K562 (cell line): ENCODE data around the gene GIMAP8. TPM values are rescaled to one million over a fixed set of nuclear protein-coding genes. Genes with fewer than 3 reads are reported as not detected.
A peak's percentile ranks its signal among the peaks of the same experiment; 100 is the strongest.

Experiments
- ATF1 ChIP-seq, 2 experiments: fragments of 450-650 bp in 1 of 2; IDR thresholded peaks; 2 replicates each; pipeline ENCODE4 v1.6.1; 2016; ENCODE audit warnings: missing compliant biosample characterization in 1 of 2, missing genetic modification characterization in 1 of 2
- C11orf30 ChIP-seq: fragments of 450-650 bp; IDR thresholded peaks from 2 replicates; pipeline ENCODE4 v1.6.1; 2016; ENCODE audit warnings: low read depth, mild to moderate bottlenecking
- DIDO1 ChIP-seq: fragments of 450-650 bp; IDR thresholded peaks from 2 replicates; pipeline ENCODE4 v1.6.1; 2016; ENCODE audit warnings: low read depth, missing biosample characterization, missing genetic modification characterization
- E2F6 ChIP-seq, 2 experiments: IDR thresholded peaks; 2 replicates each; pipeline ENCODE4 v1.6.1; 2011; ENCODE audit warnings: borderline replicate concordance in 1 of 2, control low read depth in 1 of 2, low read depth in 1 of 2, low read length in 1 of 2, mild to moderate bottlenecking in 1 of 2, mixed read lengths in 1 of 2, moderate library complexity in 1 of 2; ENCODE audit not compliant: insufficient read depth in 1 of 2, insufficient read length in 1 of 2, poor library complexity in 1 of 2, severe bottlenecking in 1 of 2; ENCODE audit errors: extremely low read depth in 1 of 2
- FOXK1 ChIP-seq: sonication (generic); formaldehyde crosslinking; IDR thresholded peaks from 2 replicates; pipeline ENCODE4 v1.8.0; 2022; ENCODE audit warnings: missing genetic modification reagents, mild to moderate bottlenecking, borderline replicate concordance
- MAFF ChIP-seq: IDR thresholded peaks from 2 replicates; pipeline ENCODE4 v1.6.1; 2012; ENCODE audit warnings: low read length, improper control_type of control experiment
- MTA2 ChIP-seq: fragments of 450-650 bp; IDR thresholded peaks from 2 replicates; pipeline ENCODE4 v1.6.1; 2016; ENCODE audit warnings: low read depth
- MYC ChIP-seq, 2 experiments: fragments of 250-450 bp in 1 of 2; sonication (Bioruptor Pico) in 1 of 2; IDR thresholded peaks; 2 replicates each; pipeline versions ENCODE4 v1.5.1 to v1.6.1; 2012 to 2021; ENCODE audit warnings: low read depth in 2 of 2, borderline replicate concordance in 1 of 2, improper control_type of control experiment in 1 of 2, low read length in 1 of 2, mild to moderate bottlenecking in 1 of 2, moderate library complexity in 1 of 2
- NR2C1 ChIP-seq, 2 experiments: fragments of 450-650 bp; IDR thresholded peaks; 2 replicates each; pipeline ENCODE4 v1.6.1; 2017; ENCODE audit warnings: mild to moderate bottlenecking in 2 of 2, antibody characterized with exemption in 1 of 2, inconsistent platforms in 1 of 2, missing compliant biosample characterization in 1 of 2, missing genetic modification characterization in 1 of 2
- PREB ChIP-seq: sonication (generic); formaldehyde crosslinking; IDR thresholded peaks from 2 replicates; pipeline ENCODE4 v1.8.1; 2023; ENCODE audit warnings: mild to moderate bottlenecking, missing genetic modification reagents
- TCF7 ChIP-seq: sonication (generic); IDR thresholded peaks from 2 replicates; pipeline ENCODE4 v1.6.1; 2016; ENCODE audit warnings: antibody characterized with exemption, borderline replicate concordance
- XRCC4 ChIP-seq: IDR thresholded peaks from one replicate; pipeline ENCODE4 v1.6.1; 2011; ENCODE audit not compliant: insufficient read depth, insufficient read length; ENCODE audit errors: extremely low read depth
- ZC3H4 ChIP-seq: sonication (generic); formaldehyde crosslinking; IDR thresholded peaks from 2 replicates; pipeline ENCODE4 v1.9.0; 2021; ENCODE audit warnings: missing genetic modification reagents, borderline replicate concordance
- ZC3H8 ChIP-seq: fragments of 450-650 bp; IDR thresholded peaks from 2 replicates; pipeline ENCODE4 v1.6.1; 2017
- ZNF232 ChIP-seq: sonication (generic); formaldehyde crosslinking; IDR thresholded peaks from 2 replicates; pipeline ENCODE4 v1.8.0; 2022; ENCODE audit warnings: mild to moderate bottlenecking, missing genetic modification reagents
- ZNF253 ChIP-seq: fragments of 250-450 bp; sonication (Bioruptor Pico); conservative IDR thresholded peaks from 2 replicates; pipeline ENCODE4 v1.6.1; 2021; ENCODE audit warnings: mild to moderate bottlenecking
- ZNF311 ChIP-seq: fragments of 250-450 bp; sonication (Bioruptor Pico); IDR thresholded peaks from 2 replicates; pipeline ENCODE4 v1.4.0; 2020; ENCODE audit warnings: mild to moderate bottlenecking, moderate library complexity
- ZNF316 ChIP-seq: fragments of 450-650 bp; IDR thresholded peaks from 2 replicates; pipeline ENCODE4 v1.6.1; 2016
- polyA plus RNA-seq, 8 experiments: library from polyadenylated mRNA; depleted of rRNA in 4 of 8; stranded (reverse) in 5 of 8; unstranded in 3 of 8; fragments of >200 nt; fragmentation: Nextera tagmentation in 2 of 8; fragmentation: Illumina TruSeq in 1 of 8; extraction: Ambion mirVana in 2 of 8; extraction: Trizol in 1 of 8; gene quantifications; 2 replicates each; pipeline versions ENCODE4 v1.2.1 to v1.2.3, GENCODE V29; 2011 to 2014; ENCODE audit warnings: inconsistent platforms in 1 of 8, missing spikeins in 1 of 8
- total RNA-seq, 7 experiments: library from RNA; depleted of rRNA in 6 of 7; stranded (reverse); fragments of >200 nt in 6 of 7; fragmentation: Illumina TruSeq in 2 of 7; extraction: Trizol in 2 of 7; gene quantifications; 2 replicates each; pipeline versions ENCODE4 v1.2.1 to v1.2.3, GENCODE V29; 2011 to 2021; ENCODE audit warnings: low replicate concordance in 1 of 7

The GIMAP8 gene
- total and polyA plus RNA-seq, 9 of the 15 experiments (the other 6 are each of a cell fraction or from before 2014, with no cell fraction given), result not detected

- TF ChIP-seq ZNF232 (no peak), ZNF316 (peak; percentile 96), XRCC4 (no peak), MTA2 (no peak), PREB (CRISPR knock-in tag) (no peak), E2F6 (IDR thresholded peaks at IDR 0.05; ENCODE audit: borderline replicate concordance in 1 of 2, extremely low read depth in 1 of 2, insufficient read depth in 1 of 2, insufficient read length in 1 of 2, low read depth in 1 of 2, low read length in 1 of 2, poor library complexity in 1 of 2, severe bottlenecking in 1 of 2) (no peak), ZC3H8 (no peak), ATF1 (CRISPR knock-in tag; IDR thresholded peaks at IDR 0.05) (no peak), ATF1 (tag; IDR thresholded peaks at IDR 0.05) (no peak), DIDO1 (no peak), ZNF253 (CRISPR knock-in tag) (no peak), TCF7 (no peak), NR2C1 (IDR thresholded peaks at IDR 0.05) (no peak), NR2C1 (tag; IDR thresholded peaks at IDR 0.05) (no peak), MAFF (peak; percentile 98), ZC3H4 (CRISPR knock-in tag) (no peak), ZNF311 (no peak), C11orf30 (peak; percentile 92), FOXK1 (CRISPR knock-in tag) (no peak), MYC (IDR thresholded peaks at IDR 0.05; ENCODE audit: low read depth, low read length) (no peak), MYC (CRISPR knock-in tag; IDR thresholded peaks at IDR 0.05; ENCODE audit: borderline replicate concordance, low read depth) (no peak)
These were observed 53.2 kb downstream of the GIMAP8 start (continued) for GRCh38 chr7:150503581-150503980.
